ENCODE measurements around the gene ARRDC2. TPM values are rescaled to one million over a fixed set of nuclear protein-coding genes. Genes with fewer than 3 reads are reported as not detected.
A peak's percentile ranks its signal among the peaks of the same experiment; 100 is the strongest.

The ARRDC2 gene
- total and polyA plus RNA-seq, 9 of the 15 experiments (the other 6 are each of a cell fraction or from before 2014, with no cell fraction given), result 1.9 to 27.4 (median 15.2) TPM

- no peak for TF ChIP-seq CLOCK (CRISPR knock-in tag; IDR thresholded peaks at IDR 0.05; ENCODE audit: borderline replicate concordance)
- TF ChIP-seq ZSCAN32 (CRISPR knock-in tag; IDR thresholded peaks at IDR 0.05), result no peak
- TF ChIP-seq NFIX (CRISPR knock-in tag; IDR thresholded peaks at IDR 0.05; ENCODE audit: low read depth), result no peak
- no peak for TF ChIP-seq ZBTB5 (IDR thresholded peaks at IDR 0.05)
- peak; percentile 99 for TF ChIP-seq ARID1B (IDR thresholded peaks at IDR 0.05)
- TF ChIP-seq EP400 (IDR thresholded peaks at IDR 0.05), result no peak
- no peak for TF ChIP-seq ARID4B (CRISPR knock-in tag; IDR thresholded peaks at IDR 0.05)
- no peak for TF ChIP-seq SRSF7 (optimal IDR thresholded peaks at IDR 0.05; ENCODE audit: low read depth, low read length)
- peak; percentile 62; the same call in 1 of the 2 replicates for TF ChIP-seq ETS1 (conservative IDR thresholded peaks at IDR 0.05; ENCODE audit: control insufficient read depth, low read depth, low read length)
- TF ChIP-seq PYGO2 (tag; IDR thresholded peaks at IDR 0.05), result 0 out of 2 replicates have a peak, but pooled peaks have one; percentile 33
Observed at GRCh38 chr19:17999684-18000479, 8.1 kb upstream of the ARRDC2 start (continued).
